WI38 (cell line): Measurements from ENCODE around the gene NPAS1.

Experiments used
- H3K4me3 ChIP-seq: 2 replicates; pipeline ENCODE4 v1.5.1; 2011; ENCODE audit warnings: low read depth, mild to moderate bottlenecking, control low read depth, low read length
- CTCF ChIP-seq: IDR thresholded peaks from 2 replicates; pipeline ENCODE4 v1.5.1; 2012; ENCODE audit warnings: low read depth, mild to moderate bottlenecking, control low read depth, low read length

The NPAS1 gene

GRCh38 chr19:46994141-46994686 lies 25.4 kb upstream of the NPAS1 start:
- TF ChIP-seq CTCF, result no peak
- no peak overlapping the region for H3K4me3 ChIP-seq

- no peak for TF ChIP-seq CTCF
- no peak overlapping the region for H3K4me3 ChIP-seq
Measured at GRCh38 chr19:46995492-46995891, 24.1 kb upstream of the NPAS1 start.

GRCh38 chr19:46998445-46999125 lies 21.1 kb upstream of the NPAS1 start:
- H3K4me3 ChIP-seq, result no peak overlapping the region
- TF ChIP-seq CTCF, result no peak

- H3K4me3 ChIP-seq, result no peak overlapping the region
- no peak for TF ChIP-seq CTCF
Measured at GRCh38 chr19:46999377-46999776, 20.3 kb upstream of the NPAS1 start.

GRCh38 chr19:46999878-47000277 lies 19.8 kb upstream of the NPAS1 start:
- TF ChIP-seq CTCF, result no peak
- no peak overlapping the region for H3K4me3 ChIP-seq

GRCh38 chr19:47000373-47000772 lies 19.3 kb upstream of the NPAS1 start:
- no peak overlapping the region for H3K4me3 ChIP-seq
- TF ChIP-seq CTCF, result no peak

- TF ChIP-seq CTCF, result no peak
- no peak overlapping the region for H3K4me3 ChIP-seq
Measured at GRCh38 chr19:47001584-47001983, 18.1 kb upstream of the NPAS1 start.
